GM18520 (cell line): ENCODE data around the gene C1GALT1C1.

Experiments used
- ATAC-seq: cut with Tn5 transposase; IDR thresholded peaks from one replicate; pipeline ENCODE4 v1.9.1; 2021; ENCODE audit not compliant: unreplicated experiment

C1GALT1C1 gene

GRCh38 chrX:120585702-120586101 lies 44.2 kb downstream of the C1GALT1C1 start:
- ATAC-seq, result no peak
